HG03280 (cell line): ENCODE results near the gene MYLK3.
"Not testable (repeated sequence)": the region's sequence is repeated elsewhere in the genome, so short reads cannot be mapped to it uniquely, and the experiment has no call there.

ENCODE experiments used
- ATAC-seq: cut with Tn5 transposase; IDR thresholded peaks from one replicate; pipeline ENCODE4 v1.9.1; 2021; ENCODE audit warnings: mild to moderate bottlenecking, moderate library complexity; ENCODE audit not compliant: unreplicated experiment

Gene MYLK3

GRCh38 chr16:46747777-46748651 is at the start of gene MYLK3:
Gene MYLK3, minus strand, starts transcription at chr16:46748344. Its CDS starts 151 bp downstream, at chr16:46748193.
- no peak for ATAC-seq

DNA sequence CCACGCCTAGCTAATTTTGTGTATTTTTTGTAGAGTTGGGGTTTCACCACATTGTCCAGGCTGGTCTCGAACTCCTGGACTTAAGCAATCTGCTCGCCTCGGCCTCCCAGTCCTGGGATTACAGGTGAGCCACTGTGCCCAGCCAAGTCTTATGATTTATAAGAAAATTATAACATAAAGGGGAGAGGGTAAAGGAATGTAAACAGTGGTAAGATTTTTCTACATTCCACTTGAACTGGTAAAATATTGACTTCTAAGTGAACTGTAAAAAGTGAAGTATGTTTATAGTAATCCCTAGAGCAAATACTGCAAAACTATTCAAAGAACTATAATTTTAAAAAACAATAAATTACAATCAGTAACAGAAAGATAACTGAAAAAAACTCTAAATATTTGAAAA is 49.4 kb upstream of the MYLK3 start:
- ATAC-seq: no peak

DNA sequence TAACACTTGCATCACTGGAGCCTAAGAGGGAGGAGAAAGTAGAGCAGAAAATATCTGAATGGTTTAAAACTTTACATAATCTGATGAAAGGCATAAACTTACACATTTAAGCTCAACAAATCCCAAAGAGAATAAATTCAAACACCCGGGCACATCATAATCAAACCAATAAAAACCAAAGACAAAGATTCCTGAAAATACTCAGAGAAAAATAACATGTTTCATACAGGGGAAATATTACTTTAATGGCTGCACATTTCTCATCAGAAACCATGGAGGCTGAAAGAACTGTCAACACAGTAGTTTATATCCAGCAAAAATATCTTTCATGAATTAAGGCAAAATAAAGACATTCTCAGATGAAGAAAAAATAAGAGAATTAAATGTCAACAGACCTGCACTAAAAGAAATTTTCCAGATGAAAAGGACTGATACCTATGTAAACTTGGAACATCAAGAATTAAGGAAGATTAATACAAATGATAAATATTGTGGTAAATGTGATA is 48.7 kb upstream of the MYLK3 start:
- ATAC-seq: no peak

DNA sequence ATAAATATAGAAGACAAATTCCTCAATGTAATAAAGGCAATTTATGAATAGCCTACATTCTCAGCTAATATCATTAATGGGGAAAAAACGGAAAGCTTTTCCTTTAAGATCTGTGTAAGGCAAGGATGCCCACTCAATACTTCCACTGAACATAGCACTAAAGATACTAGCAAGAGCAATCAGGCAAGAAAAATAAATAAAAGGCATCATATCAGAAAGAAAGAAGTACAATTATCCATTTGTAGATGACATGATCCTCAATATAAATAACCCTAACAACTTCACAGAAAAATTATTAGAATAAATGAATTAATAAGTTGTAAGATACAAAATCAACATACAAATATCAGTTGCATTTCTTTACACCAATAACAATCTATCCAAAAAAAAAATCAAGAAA is 45.7 kb upstream of the MYLK3 start:
- no peak for ATAC-seq

DNA sequence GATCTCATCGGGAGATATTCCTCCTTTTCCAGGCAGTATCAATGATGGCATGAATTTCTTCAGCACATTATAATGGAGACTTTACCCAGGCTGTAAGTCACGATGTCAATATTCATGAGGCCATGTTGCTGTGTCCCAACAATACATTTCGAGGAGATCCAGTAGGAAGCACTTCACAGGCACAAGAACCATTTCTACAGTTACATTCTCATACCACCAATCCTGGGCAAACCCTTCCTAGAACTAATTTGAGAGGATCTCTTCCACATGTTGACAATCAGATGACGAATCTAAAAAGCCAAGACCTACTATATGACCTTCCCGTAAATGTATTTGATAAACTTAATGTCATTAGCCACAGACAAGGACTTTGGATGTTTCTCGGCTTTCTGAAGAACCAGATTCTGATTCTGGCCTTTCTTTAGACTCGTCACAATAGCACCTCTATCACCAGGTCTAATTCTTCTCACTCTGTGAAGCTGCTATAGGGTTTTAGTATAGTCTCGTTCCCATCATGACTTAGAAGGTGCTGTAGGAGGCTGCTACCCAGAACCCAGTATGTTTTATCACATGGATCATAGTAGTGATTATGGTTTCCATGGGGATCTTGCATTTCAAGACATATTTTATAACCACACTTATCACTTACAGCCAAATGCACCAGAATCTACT is 42.6 kb upstream of the MYLK3 start:
- ATAC-seq: no peak

- ATAC-seq: peak; percentile 91
These were observed 41.6 kb upstream of the MYLK3 start for GRCh38 chr16:46789499-46790414.

GRCh38 chr16:46788891-46789474 is 40.8 kb upstream of the MYLK3 start:
- ATAC-seq: no peak

DNA sequence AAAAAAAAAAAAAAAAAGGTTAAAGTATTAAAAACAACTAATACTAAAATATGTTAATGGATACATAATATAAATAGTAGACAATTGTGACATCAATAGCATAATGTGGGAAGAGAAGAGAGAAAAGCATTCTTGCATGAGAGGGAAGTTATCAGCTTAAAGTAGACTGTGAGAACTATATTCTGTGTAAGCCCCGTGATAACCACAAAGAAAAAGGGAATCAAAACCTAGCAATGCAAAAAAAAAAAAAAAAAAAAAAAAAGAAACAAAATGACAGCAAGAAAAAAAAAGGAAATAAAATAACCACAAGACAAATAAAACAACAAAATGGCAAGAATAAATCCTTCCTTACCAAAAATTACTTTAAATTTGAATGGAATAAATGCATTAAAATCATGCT is 39.8 kb upstream of the MYLK3 start:
- no peak for ATAC-seq

DNA sequence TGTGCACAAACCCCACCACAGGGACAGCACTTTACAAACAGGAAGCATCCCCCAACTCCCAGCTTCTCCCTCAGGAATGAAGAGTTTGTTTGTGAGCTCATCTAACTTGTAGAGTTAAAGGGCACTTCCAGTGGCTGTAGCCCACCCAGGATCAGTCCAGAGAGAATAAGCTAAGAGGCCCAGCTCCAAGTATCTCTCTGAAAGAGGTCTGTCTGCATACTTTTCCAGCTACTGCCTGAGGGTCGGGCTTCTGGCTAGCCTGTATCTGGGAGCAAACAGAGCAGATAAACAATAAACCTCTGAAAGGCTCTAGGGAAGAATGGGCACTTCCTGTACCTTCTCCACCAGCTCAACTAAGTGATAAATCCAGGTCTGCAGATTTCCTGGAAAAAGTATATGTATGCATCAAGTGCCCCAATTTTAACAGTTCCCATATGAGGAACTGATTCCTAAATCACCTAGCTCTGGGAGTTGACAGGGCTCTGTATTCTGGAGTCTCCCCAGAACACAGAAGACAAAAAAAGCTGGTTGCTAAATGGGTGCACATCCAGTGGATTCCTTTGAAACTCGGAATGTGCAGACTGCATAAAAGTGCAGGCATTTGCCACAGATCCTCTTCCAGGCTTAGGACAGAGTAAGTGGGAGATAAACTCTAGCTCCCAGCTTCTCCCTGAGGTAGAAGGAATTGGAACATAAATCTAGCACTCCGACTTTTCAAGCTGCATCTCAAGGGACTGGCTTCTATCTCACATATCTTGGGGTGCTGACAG is 37.1 kb upstream of the MYLK3 start:
- ATAC-seq: no peak

DNA sequence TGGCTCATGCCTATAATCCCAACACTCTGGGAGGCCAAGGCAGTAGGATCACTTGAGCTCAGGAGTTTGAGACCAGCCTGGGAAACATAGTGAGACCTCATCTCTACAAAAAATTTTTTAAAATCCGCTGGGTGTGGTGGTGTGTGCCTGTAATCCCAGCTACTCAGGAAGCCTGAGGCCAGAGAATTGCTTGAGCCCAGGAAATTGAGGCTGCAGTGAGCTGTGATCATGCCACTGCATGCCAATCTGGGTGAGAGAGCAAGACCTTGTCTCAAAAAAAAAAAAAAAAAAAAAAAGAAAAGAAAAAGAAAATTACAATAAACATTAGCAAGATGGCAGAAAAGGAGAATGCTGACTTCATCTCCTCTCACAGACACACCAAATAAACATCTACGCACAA is 36.4 kb upstream of the MYLK3 start:
- ATAC-seq: not testable (repeated sequence)

- no peak for ATAC-seq
These were observed 35.7 kb upstream of the MYLK3 start for GRCh38 chr16:46783800-46784199.

- no peak for ATAC-seq
These were observed 34.2 kb upstream of the MYLK3 start for GRCh38 chr16:46782320-46782719.

- no peak for ATAC-seq
These were observed 29.7 kb upstream of the MYLK3 start for GRCh38 chr16:46777804-46778203.

- no peak for ATAC-seq
These were observed 27.1 kb upstream of the MYLK3 start for GRCh38 chr16:46775214-46775613.

DNA sequence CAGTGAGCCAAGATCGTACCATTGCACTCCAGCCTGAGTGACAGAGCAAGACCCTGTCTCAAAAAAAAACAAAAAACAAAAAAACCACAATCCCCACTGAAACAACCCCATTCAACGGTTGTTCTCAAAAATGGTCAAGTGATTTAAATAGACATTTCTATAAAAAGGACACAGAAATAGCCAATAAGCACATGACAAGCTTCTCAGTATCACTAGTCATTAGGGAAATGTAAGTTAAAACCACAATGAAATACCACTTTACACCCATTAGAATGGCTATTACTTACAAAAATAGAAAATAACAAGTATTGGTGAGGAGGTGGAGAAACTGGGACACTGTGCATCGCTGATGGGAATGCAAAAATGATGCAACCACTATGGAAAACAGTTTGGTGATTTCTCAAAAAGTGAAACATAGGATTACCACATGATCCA is 26.6 kb upstream of the MYLK3 start:
- ATAC-seq: no peak

- no peak for ATAC-seq
These were observed 24.3 kb upstream of the MYLK3 start for GRCh38 chr16:46772463-46772862.

DNA sequence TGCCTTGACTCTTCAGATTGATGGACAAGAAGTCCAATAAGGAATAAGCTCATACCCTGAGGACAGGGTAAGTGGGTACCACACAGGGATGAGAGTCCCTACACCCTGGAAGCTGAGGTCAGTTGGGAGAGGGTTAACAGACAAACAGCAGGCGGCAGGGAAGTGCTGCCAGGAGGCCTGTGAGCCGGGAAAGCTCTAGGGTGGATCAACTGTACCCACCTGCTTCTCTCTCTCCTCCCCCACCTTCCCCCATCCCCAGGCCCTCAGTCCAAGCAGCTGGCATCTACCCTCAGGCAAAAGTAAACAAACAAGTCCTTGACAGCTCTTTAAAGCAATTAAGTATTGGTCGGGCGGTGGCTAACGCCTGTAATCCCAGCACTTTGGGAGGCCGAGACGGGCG is 20.7 kb upstream of the MYLK3 start:
- ATAC-seq: no peak

DNA sequence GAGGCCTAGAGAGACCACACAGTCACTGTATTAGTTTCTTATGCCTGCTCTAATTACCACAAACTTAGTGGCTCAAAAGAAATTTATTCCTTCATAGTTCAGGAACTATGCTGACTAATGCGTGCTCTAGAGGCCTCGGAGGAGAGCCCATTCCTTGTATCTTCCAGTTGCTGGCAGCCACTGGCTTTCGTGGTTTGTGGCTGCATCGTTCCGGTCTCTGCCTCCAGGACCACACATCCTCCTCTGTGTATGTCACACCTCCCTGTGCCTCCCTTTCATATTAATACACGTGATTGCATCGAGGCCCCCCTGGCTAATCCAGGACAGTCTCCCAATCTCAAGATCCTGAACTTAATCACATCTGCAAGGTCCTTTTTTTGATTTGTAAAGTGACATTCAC is 16.9 kb upstream of the MYLK3 start:
- ATAC-seq: no peak

DNA sequence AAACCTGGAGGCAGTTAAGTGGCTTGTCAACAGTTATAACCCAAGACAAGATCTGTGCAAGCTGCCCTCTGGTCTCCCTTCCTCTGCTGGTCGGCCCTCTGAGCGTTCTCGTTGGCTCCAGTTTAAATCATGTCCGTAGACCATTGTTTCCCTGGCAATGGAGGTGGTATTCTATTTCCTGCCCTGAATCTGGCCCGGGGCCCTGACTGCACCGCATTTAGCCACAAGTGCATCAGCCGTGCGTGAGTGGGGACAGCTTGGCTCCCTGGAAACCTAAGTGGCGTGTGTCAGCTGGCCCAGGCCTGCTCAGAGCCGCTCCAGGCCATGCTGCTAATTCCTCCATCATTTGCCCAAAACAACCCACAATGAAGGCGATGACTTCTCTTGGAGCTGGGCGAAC is 15.0 kb upstream of the MYLK3 start:
- no peak for ATAC-seq

- no peak for ATAC-seq
These were observed 14.4 kb upstream of the MYLK3 start for GRCh38 chr16:46762583-46762982.
